Occipital lobe (tissue), 2 donors: ENCODE data around the gene VIL1. TPM values are rescaled to one million over a fixed set of nuclear protein-coding genes. Genes with fewer than 3 reads are reported as not detected.
A peak's percentile ranks its signal among the peaks of the same experiment; 100 is the strongest.

Source experiments
- DNase-seq: peaks from one replicate; lab custom pipeline; 2025; lab: John Stamatoyannopoulos, UW
- total RNA-seq: library from RNA; depleted of rRNA; stranded (reverse); fragments of >200 nt; gene quantifications from one replicate; pipeline ENCODE4 v1.2.3, GENCODE V29; 2014

Gene VIL1
- total RNA-seq, 1 donor from 2014 or later = not detected

DNA sequence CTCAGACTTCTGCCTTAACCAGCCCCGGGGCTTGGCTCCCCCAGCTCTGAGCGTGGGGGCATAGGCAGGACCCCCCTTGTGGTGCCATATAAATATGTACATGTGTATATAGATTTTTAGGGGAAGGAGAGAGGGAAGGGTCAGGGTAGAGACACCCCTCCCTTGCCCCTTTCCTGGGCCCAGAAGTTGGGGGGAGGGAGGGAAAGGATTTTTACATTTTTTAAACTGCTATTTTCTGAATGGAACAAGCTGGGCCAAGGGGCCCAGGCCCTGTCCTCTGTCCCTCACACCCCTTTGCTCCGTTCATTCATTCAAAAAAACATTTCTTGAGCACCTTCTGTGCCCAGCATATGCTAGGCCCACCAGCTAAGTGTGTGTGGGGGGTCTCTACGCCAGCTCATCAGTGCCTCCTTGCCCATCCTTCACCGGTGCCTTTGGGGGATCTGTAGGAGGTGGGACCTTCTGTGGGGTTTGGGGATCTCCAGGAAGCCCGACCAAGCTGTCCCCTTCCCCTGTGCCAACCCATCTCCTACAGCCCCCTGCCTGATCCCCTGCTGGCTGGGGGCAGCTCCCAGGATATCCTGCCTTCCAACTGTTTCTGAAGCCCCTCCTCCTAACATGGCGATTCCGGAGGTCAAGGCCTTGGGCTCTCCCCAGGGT is 13.7 kb upstream of the VIL1 start:
- no peak for DNase-seq

DNA sequence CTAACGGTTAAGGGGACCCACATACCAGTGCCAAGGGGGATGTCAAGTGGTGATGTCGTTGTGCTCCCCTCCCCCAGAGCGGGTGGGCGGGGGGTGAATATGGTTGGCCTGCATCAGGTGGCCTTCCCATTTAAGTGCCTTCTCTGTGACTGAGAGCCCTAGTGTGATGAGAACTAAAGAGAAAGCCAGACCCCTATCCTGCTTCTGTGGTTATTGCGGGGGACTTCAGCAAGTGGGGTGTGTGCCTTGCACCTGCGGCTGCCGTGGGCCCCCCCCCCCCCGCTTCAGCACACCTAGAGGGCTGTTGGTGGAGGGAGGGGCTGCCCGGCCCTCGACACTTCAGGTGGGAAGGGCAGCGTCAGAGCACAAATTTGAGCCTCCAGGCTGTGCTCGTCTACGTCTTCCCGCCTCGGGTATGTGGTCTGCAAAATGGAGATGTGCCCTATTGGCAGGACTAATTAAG is 13.1 kb upstream of the VIL1 start:
- no peak for DNase-seq

DNA sequence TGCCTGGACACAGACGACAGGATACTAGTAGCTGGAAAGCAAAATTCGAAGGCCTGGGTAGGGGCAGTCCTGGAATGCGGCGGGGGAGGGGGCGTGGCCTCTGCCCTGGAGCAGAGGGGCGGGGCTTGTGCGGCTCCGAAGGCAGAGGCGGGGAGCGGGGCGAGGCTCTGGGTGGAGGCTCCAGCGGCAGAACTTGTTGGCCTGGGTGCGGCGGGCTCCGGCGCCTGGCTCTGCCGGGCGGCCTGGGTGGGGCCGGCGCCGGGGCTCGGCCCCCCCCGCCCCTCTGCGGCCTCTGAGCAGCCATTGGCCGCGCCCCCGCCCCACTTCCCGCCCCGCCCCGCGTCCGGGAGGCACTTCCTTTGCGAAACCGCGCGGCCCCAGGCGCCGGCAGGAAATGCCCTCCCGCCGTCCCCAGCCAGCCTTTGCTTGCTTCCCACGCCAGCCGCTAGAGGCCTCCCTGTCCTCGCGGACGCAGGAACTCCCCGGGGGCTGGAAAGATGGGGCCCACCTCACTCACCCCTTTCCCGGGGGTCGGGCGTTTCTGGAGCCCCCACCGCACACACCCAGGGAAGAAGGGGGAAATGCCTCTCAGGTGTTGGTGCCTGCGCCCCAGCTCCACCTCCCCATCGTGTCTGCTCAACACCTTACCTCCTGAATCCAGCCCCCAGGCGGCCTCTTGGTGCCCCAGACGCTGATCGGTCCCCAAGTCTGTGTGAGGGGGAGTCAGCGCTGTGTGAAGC is 12.5 kb upstream of the VIL1 start:
- peak; percentile 84 for DNase-seq

DNA sequence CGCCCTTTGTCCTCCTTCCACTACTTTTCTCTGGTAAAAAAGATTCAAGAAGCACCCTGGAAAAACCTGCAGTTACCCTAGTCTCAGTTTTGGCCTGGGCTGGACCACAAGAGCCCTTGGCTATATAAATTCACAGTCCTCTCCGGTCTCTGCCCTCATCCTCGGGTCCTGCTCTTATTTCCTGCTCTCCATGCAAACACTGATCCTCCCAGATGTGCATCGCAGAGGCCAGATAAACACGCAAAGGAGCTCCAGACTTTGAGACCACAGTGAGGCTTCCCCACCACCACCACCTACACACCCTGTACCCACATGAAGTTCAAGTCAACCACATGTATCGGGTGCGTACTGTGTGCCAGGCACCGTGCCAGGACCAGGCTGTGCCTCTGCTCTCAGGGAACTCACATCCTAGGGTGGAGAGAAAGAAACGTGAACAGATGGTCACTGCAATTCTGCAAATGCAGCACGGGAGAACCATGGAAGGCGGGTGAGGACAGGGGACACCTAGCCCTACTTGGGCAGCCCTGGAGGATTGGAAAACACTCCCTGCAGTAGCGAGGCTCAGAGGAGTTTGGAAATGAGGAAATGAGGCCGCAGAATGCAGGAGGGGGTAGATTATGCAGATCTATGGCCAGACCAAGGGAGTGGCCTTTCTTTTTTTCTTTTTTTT is 11.8 kb upstream of the VIL1 start:
- peak; percentile 36 for DNase-seq

DNA sequence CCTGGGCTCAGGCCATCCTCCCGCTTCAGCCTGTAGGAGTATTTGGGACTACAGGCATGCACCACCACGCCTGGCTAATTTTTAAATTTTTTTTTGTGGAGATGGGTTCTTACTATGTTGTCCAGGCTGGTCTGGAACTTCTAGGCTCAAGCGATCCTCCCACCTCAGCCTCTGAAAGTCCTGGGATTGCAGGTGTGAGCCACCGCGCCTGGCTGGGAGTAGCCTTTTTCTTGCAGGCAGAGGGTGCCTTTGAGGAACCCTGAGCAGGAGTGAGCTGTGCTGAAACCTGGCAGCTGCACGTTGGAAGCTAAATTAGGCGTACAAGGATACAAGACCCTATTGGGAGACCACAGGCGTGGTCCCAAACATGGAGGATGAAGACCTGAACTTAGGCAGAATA is 11.2 kb upstream of the VIL1 start:
- no peak for DNase-seq

DNA sequence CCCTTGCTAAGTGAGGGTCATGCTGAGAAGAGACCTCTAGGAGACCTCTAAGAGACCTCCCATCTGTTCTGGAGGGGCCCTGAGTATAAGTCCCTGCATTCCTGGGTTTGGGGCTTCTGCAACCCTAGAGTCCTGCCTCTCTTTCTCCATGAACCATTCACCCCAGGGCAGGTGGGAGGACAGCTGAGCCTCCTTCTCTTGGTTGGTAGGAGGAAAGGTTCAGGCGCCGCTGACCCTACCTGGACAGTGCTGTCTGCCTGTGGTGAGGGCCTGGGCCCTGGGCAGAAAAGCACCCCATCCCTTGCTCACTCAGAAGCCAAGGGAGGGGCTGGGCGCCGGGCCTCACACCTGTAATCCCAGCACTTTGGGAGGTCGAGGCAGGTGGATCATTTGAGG is 604 bp upstream of the VIL1 start:
- no peak for DNase-seq

DNA sequence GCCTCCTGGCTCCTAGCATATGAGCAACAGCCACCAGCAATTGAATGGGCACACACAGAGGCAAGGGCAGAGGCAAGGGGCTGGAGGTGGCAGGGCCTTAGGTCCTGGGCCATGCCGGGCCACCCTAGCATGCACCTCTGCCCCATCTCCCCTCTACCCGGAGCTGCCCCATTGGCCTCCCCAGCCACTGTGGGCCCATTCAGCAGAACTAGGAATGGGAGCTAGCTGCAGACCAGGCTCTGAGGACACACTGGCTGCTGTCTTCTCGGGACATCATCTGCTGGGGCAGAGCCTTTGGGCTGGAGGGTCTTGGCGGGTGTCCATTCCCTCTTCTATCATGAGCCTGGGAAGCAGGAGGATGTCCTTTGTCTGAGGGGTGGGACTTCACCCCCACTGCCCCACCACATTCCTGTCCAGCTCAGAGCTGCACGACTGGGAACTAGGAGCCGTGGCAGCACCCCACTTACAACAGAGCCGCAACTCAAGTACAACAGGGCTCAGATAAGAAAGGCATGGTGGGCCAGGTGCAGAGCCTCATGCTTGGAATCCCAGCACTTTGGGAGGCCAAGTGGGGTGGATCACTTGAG is 800 bp downstream of the VIL1 start:
- DNase-seq = no peak

DNA sequence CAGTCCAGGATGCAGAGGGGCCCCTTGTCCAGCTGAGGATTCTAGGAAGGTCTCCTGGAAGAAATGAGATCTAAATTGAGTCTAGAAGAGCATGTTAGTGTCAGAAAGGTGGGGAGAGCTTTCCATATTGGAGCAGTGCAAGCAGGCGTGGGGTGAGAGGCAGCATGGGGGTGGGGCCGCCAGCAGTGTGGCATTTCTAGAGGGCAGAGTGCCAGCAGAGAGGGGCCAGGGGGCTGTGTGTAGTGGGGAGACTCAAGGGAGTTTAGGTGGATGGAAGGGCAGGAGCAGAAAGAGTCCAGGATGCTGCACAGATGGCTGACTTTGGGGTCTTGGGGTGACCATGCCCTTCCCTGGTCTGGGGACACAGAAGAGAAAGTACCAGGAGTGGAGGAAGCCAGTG is 2.1 kb downstream of the VIL1 start:
- DNase-seq = no peak

DNA sequence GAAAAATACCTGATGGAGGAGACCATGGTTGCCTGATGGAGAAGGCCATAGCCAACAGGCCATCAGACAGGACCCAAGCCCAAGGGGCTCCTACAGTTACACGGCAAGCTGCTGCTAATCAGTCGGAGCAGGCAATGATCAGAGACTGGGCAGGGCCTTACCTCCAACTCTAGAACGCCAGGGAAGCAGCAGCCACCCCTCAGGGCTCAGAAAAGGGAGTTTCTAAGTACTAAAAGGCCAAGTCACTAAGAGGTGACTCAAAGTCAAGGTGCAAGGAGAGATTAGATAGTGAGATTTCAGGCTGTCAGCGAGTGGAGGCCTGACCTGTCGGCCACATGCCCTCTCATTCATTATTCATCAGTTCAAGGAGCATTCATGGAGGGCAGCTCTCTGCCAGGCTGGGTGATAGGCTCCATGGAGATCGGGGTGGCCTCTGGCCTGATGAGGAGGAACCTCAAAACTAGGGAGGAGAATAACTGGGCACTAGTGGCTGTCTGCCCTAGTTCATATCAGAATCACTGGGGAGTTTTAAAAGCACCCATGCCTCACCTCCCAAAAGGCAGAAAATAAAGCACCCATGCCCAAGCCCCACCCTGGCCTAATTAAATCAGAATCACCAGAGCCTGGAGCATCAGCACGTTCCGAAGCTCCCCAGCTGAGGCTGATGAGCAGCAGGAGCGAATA is 3.6 kb downstream of the VIL1 start:
- DNase-seq = no peak

DNA sequence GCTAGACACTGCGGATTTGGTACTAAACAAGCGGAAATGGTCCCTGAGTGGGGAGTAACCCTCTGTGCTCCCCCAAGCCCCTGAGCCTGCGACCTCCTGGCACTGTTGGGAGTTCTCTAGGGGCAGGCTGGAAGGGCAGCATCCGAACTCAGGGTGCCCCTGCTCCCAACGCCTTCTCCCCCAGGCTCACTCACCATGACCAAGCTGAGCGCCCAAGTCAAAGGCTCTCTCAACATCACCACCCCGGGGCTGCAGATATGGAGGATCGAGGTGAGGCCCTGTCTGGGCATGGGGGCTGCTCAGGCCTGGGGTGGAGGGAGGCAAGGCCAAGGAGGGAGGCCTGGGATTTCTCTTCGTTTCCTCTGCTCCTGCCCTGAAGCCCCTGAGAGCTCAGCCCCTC is 4.7 kb downstream of the VIL1 start:
- no peak for DNase-seq

DNA sequence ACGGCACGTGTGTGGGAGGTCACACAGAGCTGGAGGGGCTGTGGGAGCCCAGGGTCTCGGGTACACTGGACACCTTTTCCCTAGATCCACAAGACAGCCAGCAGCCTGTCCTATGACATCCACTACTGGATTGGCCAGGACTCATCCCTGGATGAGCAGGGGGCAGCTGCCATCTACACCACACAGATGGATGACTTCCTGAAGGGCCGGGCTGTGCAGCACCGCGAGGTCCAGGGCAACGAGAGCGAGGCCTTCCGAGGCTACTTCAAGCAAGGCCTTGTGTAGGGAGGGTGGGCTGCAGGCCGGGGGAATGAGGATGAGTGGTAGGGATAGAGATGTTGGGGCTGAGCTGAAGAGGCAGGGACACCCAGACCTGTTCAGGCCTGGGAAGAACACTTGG is 6.6 kb downstream of the VIL1 start:
- no peak for DNase-seq

DNA sequence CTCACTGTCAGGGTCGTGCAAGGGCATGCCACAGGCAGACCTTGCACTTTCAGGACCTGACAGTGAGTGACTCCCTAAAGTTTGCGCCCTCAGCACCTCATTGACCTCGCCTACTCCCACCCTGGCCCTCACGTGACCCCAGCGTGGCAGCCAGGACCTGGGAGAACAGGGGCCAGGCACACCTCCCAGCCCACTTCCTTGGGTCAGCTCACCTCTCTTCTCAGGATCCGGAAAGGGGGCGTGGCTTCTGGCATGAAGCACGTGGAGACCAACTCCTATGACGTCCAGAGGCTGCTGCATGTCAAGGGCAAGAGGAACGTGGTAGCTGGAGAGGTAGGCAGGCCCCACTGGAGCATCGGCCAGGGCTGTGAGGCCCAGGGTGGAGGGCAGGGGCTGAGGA is 8.8 kb downstream of the VIL1 start:
- no peak for DNase-seq

DNA sequence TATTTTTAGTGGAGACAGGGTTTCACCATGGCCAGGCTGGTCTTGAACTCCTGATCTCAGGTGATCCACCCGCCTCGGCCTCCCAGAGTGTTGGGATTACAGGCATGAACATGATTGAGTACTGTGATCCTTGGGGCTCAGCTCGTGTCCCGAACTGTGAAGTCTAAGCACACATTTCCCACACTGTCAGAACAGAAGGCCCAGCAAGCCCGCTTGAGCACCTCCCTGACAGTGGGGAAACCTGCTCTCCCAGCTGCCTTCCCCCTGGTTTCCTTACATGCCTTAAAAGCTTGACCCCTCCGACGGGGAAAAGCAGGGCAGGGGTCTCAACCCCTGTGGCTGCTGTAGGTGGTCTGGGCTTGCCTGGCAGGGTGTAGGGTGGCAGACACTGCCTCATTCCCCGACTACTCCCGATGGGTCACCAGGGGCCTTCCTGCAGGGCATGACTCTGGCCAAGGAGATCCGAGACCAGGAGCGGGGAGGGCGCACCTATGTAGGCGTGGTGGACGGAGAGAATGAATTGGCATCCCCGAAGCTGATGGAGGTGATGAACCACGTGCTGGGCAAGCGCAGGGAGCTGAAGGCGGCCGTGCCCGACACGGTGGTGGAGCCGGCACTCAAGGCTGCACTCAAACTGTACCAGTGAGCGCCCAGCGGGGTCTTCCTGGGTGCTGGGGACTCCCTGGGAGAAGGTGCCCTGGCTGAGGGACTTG is 10.1 kb downstream of the VIL1 start:
- no peak for DNase-seq

DNA sequence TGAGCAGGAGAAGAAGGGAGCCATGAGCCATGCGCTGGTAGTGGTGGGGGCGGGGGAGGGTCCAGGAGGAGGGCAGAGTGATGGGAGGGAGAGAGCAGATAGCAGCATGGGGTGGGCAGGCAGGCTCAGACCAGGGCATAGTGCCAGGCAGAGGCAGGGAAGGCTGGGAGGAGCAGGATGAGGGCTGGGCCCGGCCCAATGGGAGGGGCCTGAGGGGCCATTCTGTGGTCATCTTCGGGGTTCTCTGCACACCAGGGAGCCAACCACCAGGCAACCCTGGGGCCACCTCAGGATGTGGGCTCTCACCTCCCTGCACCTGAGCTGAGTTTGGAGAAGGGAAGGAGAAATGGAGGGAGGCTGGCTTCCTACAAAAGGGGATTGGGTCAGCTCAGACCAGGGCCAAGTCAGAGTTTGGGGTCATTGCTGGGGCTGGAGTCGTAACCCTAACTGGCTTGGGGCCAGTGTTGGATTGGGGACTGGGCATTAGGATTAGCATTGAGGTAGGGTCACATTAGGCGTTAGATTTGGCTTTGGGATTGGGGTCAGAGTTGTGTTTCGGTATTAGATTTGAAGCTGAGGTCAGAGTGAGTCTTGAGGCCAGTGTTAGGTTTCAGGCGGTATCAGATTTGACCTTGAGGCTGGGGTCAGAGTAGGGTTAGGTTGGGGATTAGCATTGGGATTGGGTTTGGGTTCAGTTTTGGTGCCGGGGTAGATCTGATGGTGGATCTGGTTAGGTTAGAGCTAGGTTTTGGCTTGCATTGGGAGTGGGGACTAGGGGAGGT is 11.2 kb downstream of the VIL1 start:
- DNase-seq = no peak

DNA sequence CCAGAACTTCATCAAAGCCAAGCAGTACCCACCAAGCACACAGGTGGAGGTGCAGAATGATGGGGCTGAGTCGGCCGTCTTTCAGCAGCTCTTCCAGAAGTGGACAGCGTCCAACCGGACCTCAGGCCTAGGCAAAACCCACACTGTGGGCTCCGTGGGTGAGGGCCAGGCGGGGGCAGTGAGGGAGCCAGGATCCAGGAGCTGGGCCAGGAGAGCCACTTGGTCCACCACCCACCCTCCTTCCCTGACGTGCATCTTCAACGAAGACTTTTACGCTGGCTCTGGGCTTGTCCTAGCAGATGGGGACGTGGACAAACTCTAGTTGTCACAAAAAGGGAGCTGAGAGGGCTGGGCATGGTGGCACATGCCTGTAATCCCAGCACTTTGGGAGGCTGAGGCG is 11.8 kb downstream of the VIL1 start:
- DNase-seq = no peak

DNA sequence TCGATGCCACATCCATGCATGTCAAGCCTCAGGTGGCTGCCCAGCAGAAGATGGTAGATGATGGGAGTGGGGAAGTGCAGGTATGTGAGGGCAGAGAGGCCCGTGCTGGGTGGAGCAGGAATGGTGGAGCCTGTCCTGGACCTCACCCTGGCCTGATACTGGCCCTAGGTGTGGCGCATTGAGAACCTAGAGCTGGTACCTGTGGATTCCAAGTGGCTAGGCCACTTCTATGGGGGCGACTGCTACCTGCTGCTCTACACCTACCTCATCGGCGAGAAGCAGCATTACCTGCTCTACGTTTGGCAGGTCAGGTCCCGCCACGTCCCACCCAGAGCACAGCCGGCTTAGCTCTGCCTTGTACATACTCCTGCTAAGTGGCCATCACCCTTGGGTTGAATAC is 13.0 kb downstream of the VIL1 start:
- DNase-seq = no peak

DNA sequence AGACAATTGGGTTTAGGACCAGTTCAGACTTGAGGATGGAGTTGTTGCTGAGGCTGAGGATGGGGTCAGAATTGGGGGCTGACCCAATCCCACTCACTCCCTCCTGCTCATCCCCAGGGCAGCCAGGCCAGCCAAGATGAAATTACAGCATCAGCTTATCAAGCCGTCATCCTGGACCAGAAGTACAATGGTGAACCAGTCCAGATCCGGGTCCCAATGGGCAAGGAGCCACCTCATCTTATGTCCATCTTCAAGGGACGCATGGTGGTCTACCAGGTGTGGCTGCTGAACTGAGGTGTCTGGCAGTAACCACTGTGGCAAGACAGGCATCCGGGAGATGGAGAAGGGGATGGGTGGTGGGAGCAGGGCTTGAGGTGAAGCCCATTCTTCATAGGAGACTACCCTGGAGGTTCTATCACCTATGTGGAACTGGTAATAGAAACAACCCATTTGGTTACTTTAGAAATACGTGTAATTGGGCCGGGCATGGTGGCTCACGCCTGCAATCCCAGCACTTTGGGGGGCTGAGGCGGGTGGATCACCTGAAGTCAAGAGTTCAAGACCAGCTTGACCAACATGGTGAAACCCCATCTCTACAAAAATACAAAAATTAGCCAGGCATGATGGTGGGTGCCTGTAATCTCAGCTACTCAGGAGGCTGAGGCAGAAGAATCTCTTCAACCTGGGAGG is 13.9 kb downstream of the VIL1 start:
- DNase-seq = no peak

DNA sequence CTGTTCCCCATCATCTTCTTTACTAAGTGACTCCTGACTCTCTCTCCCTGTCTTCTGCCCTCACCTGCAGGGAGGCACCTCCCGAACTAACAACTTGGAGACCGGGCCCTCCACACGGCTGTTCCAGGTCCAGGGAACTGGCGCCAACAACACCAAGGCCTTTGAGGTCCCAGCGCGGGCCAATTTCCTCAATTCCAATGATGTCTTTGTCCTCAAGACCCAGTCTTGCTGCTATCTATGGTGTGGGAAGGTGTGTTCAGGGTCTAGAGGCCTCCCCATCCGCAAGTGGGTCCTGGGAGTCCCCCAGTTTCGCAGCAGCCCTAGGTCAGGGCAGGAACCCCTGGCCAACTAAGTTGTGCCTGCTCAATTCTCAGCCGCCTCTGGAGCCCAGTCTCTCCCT is 15.5 kb downstream of the VIL1 start:
- no peak for DNase-seq
